OCI-LY3 (cell line): ENCODE results near the gene SLC27A1.

ENCODE experiments used
- H2AFZ ChIP-seq: fragments of 200-600, 300-600 bp; shearing (Covaris generic); 2 replicates; pipeline ENCODE4 v1.6.0; 2014; ENCODE audit warnings: antibody characterized with exemption, low read depth, low read length
- H3K27ac ChIP-seq: fragments of 200-600, 300-600 bp; sonication (generic); 2 replicates; pipeline ENCODE4 v1.5.1; 2014; ENCODE audit warnings: mild to moderate bottlenecking, low read length, moderate library complexity, mixed read lengths
- H3K27me3 ChIP-seq: fragments of 200-600, 300-600 bp; sonication (generic); 2 replicates; pipeline ENCODE4 v1.6.1; 2014; ENCODE audit warnings: low read depth, low read length, mixed read lengths
- H3K36me3 ChIP-seq: fragments of 200-600, 300-600 bp; sonication (generic); replicated peaks from 2 replicates; pipeline ENCODE3; 2014; ENCODE audit warnings: low read depth, low read length, mixed read lengths
- H3K4me1 ChIP-seq: fragments of 300-600, 200-600 bp; sonication (generic); 2 replicates; pipeline ENCODE4 v1.6.1; 2014; ENCODE audit warnings: low read length, mixed read lengths
- H3K4me2 ChIP-seq: fragments of 200-600, 300-600 bp; sonication (generic); 2 replicates; pipeline ENCODE4 v1.6.1; 2014; ENCODE audit warnings: low read length, mixed read lengths
- H3K4me3 ChIP-seq: fragments of 300-600, 200-600 bp; sonication (generic); 2 replicates; pipeline ENCODE4 v1.5.1; 2014; ENCODE audit warnings: antibody characterized with exemption, mild to moderate bottlenecking, low read length, moderate library complexity
- H3K79me2 ChIP-seq: fragments of 300-600, 200-600 bp; shearing (Covaris generic); 2 replicates; pipeline ENCODE4 v1.6.1; 2014; ENCODE audit warnings: mild to moderate bottlenecking, low read length, mixed read lengths
- H3K9ac ChIP-seq: fragments of 300-600, 200-600 bp; shearing (Covaris generic); 2 replicates; pipeline ENCODE4 v1.6.0; 2014; ENCODE audit warnings: mild to moderate bottlenecking, low read length, moderate library complexity
- H3K9me3 ChIP-seq: fragments of 200-600, 300-600 bp; shearing (Covaris generic); 2 replicates; pipeline ENCODE4 v1.6.1; 2014; ENCODE audit warnings: low read length, mixed read lengths; ENCODE audit not compliant: insufficient read depth
- H4K20me1 ChIP-seq: fragments of 200-600, 300-600 bp; sonication (generic); 2 replicates; pipeline ENCODE4 v1.6.1; 2016; ENCODE audit warnings: low read length, mixed read lengths; ENCODE audit not compliant: insufficient read depth
- CTCF ChIP-seq: fragments of 200-600, 300-600 bp; sonication (generic); IDR thresholded peaks from 2 replicates; pipeline ENCODE4 v1.5.1; 2014; ENCODE audit warnings: antibody characterized with exemption, low read length, low read depth
- EZH2phosphoT487 ChIP-seq: fragments of 200-600 bp; shearing (Covaris generic); IDR thresholded peaks from 2 replicates; pipeline ENCODE4 v1.6.1; 2018; ENCODE audit warnings: antibody characterized with exemption, mixed run types, low read depth

Gene SLC27A1

GRCh38 chr19:17455308-17456123, 14.8 kb upstream of the SLC27A1 start:
- Histone ChIP-seq H3K4me1 (peaks cover 6% of the 10 kb centered on the region; the same call in 1 of the 2 replicates), H3K9ac (no peak overlapping the region), H2AFZ (no peak overlapping the region), H3K27me3 (peaks cover 14% of the 10 kb centered on the region), H3K4me3 (no peak overlapping the region), H3K9me3 (no peaks in the 10 kb centered on the region), H3K27ac (no peak overlapping the region), H3K4me2 (no peak overlapping the region), H4K20me1 (no peaks in the 10 kb centered on the region), H3K36me3 (no peaks in the 10 kb centered on the region), H3K79me2 (no peaks in the 10 kb centered on the region)
- TF ChIP-seq CTCF, result no peak
- TF ChIP-seq EZH2phosphoT487, result no peak

GRCh38 chr19:17456127-17456526, 14.2 kb upstream of the SLC27A1 start:
- Histone ChIP-seq H3K4me2 (no peak overlapping the region), H3K4me1 (peaks cover 6% of the 10 kb centered on the region; the same call in 1 of the 2 replicates), H3K9ac (no peak overlapping the region), H3K36me3 (no peaks in the 10 kb centered on the region), H3K27me3 (peaks cover 14% of the 10 kb centered on the region), H4K20me1 (no peaks in the 10 kb centered on the region), H3K27ac (no peak overlapping the region), H3K9me3 (no peaks in the 10 kb centered on the region), H2AFZ (no peak overlapping the region), H3K4me3 (no peak overlapping the region), H3K79me2 (no peaks in the 10 kb centered on the region)
- no peak for TF ChIP-seq CTCF
- TF ChIP-seq EZH2phosphoT487, result no peak

GRCh38 chr19:17457616-17458015, 12.7 kb upstream of the SLC27A1 start:
- no peak for TF ChIP-seq EZH2phosphoT487
- no peak for TF ChIP-seq CTCF
- Histone ChIP-seq H3K36me3 (no peaks in the 10 kb centered on the region), H3K4me1 (peaks cover 6% of the 10 kb centered on the region; the same call in 1 of the 2 replicates), H3K79me2 (no peaks in the 10 kb centered on the region), H2AFZ (no peak overlapping the region), H4K20me1 (no peaks in the 10 kb centered on the region), H3K27me3 (peaks cover 14% of the 10 kb centered on the region), H3K9me3 (no peaks in the 10 kb centered on the region), H3K4me3 (no peak overlapping the region), H3K4me2 (no peak overlapping the region), H3K9ac (no peak overlapping the region), H3K27ac (no peak overlapping the region)

- Histone ChIP-seq H3K27ac (no peak overlapping the region), H2AFZ (no peak overlapping the region), H3K9ac (no peak overlapping the region), H3K4me3 (no peak overlapping the region), H3K36me3 (no peaks in the 10 kb centered on the region), H3K27me3 (peaks cover 14% of the 10 kb centered on the region), H4K20me1 (no peaks in the 10 kb centered on the region), H3K4me1 (no peaks in the 10 kb centered on the region), H3K79me2 (no peaks in the 10 kb centered on the region), H3K9me3 (no peaks in the 10 kb centered on the region), H3K4me2 (no peak overlapping the region)
- no peak for TF ChIP-seq EZH2phosphoT487
- TF ChIP-seq CTCF, result no peak
These were observed 11.4 kb upstream of the SLC27A1 start for GRCh38 chr19:17458970-17459369.
